Transverse colon (tissue), 4 donors: Measurements from ENCODE around the gene NXPH1. TPM values are rescaled to one million over a fixed set of nuclear protein-coding genes. Genes with fewer than 3 reads are reported as not detected.

ENCODE experiments used
- DNase-seq: peaks from one replicate; pipeline ENCODE4 v3.0.0-alpha.2; 2019
- H3K27ac ChIP-seq, 4 donors: fragments of 200-600 bp; sonication (generic); 2 replicates each; pipeline ENCODE4 v1.5.1; 2016 to 2018; ENCODE audit warnings: inconsistent platforms in 4 of 4
- H3K27me3 ChIP-seq: fragments of 200-600 bp; sonication (generic); 2 replicates; pipeline ENCODE4 v1.5.1; 2017; ENCODE audit warnings: inconsistent platforms
- H3K36me3 ChIP-seq, 4 donors: fragments of 200-600 bp; sonication (generic); 2 replicates each; pipeline ENCODE4 v1.5.1; 2017 to 2019; ENCODE audit warnings: inconsistent platforms in 4 of 4
- H3K4me1 ChIP-seq, 4 donors: fragments of 200-600 bp; sonication (generic); 2 replicates each; pipeline ENCODE4 v1.5.1; 2017 to 2020; ENCODE audit warnings: inconsistent platforms in 4 of 4
- H3K4me3 ChIP-seq, 4 donors: fragments of 200-600 bp; sonication (generic); 1 replicate in 1 of 4; 2 replicates in 3 of 4; pipeline versions ENCODE4 v1.5.1 to v1.6.1; 2017 to 2019; ENCODE audit warnings: inconsistent platforms in 4 of 4
- H3K9me3 ChIP-seq, 2 donors: fragments of 200-600 bp; sonication (generic); 2 replicates each; pipeline ENCODE4 v1.5.1; 2017 to 2019; ENCODE audit warnings: inconsistent platforms in 2 of 2
- CTCF ChIP-seq, 5 experiments: fragments of 200-600 bp in 3 of 5; fragments of 450-650 bp in 2 of 5; sonication (generic) in 3 of 5; IDR thresholded peaks; 1 replicate in 2 of 5; 2 replicates in 3 of 5; pipeline ENCODE4 v1.5.1; 2016 to 2017; ENCODE audit warnings: antibody characterized with exemption in 5 of 5, inconsistent platforms in 3 of 5, mild to moderate bottlenecking in 2 of 5, moderate library complexity in 1 of 5
- EP300 ChIP-seq: sonication (generic); formaldehyde crosslinking; IDR thresholded peaks from one replicate; pipeline ENCODE4 v1.6.1; 2017; ENCODE audit warnings: antibody characterized with exemption, low read depth
- POLR2A ChIP-seq: fragments of 450-650 bp; IDR thresholded peaks from one replicate; pipeline ENCODE4 v1.6.1; 2016; ENCODE audit warnings: antibody characterized with exemption, mild to moderate bottlenecking, moderate library complexity
- POLR2AphosphoS5 ChIP-seq, 3 donors: sonication (generic); formaldehyde crosslinking; IDR thresholded peaks; one replicate each; pipeline ENCODE4 v1.6.1; 2016; ENCODE audit warnings: antibody characterized with exemption in 3 of 3
- WGBS, 2 donors: methylation state at CpG; one replicate each; pipeline ENCODE4 v1.1.5; 2018; ENCODE audit warnings: low coverage in 1 of 2; 5-methylcytosine and 5-hydroxymethylcytosine counted together
- in situ Hi-C, 4 donors: fragments of 200-750 bp; cut with MboI; loops; one replicate each; pipeline versions ENCODE4 v1.15.0 to v1.15.1; 2017; ENCODE audit warnings: low sequenced_read_pairs in 3 of 4, low pct_ligation_motif_present in 1 of 4, low pct_unique_long_range_greater_than_20kb in 1 of 4
- intact Hi-C: fragments of 100-400 bp; cut with DNase I; formaldehyde crosslinking; loops from one replicate; pipeline ENCODE4 v1.15.1; 2023; ENCODE audit warnings: low total_unique reads
- total RNA-seq, 4 donors: library from RNA; depleted of rRNA; stranded (reverse); fragments of >200 nt; gene quantifications; one replicate each; pipeline ENCODE4 v1.1.0, GENCODE V29; 2016

The NXPH1 gene
- total RNA-seq, 4 donors from 2014 or later = not detected

GRCh38 chr7:8566016-8566415, 132.6 kb downstream of the NXPH1 start:
- 61% methylated on average over 2 of the region's 2 CpGs; no CpG with 5 or more reads in 1 of the 2 donors for WGBS, 2 donors
- H3K4me1 ChIP-seq = no peaks in the 10 kb centered on the region
- H3K36me3 ChIP-seq = no peaks in the 10 kb centered on the region
- intact Hi-C loops = no loop called here
- H3K27ac ChIP-seq = no peak overlapping the region
- in situ Hi-C loops = no loop called here
- H3K9me3 ChIP-seq = no peaks in the 10 kb centered on the region
- TF ChIP-seq POLR2AphosphoS5 (IDR thresholded peaks at IDR 0.05) (no peak), EP300 (no peak), CTCF (IDR thresholded peaks at IDR 0.05) (no peak), POLR2A (no peak)
- no peak for DNase-seq
- H3K4me3 ChIP-seq = no peak overlapping the region
- H3K27me3 ChIP-seq = no peaks in the 10 kb centered on the region

DNA sequence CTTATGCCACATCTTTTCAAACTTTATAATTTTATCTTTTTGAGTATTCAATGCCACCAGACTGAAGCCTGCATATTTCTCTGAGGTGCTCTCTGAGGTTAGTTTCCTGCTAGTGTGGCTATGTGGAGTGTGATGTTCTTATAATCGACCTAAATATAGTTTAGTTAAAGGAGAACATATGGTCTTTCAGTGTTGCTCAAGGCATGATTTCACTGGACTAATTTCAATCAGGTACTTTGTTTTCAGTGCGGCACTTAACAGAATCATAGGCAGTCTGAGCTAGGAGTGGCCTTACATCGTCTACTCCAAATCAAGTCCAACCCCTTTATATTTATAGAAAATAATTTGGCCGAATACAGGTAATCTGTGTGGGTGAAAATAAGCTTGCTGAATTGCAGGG, 134.2 kb downstream of the NXPH1 start:
- no peak overlapping the region for H3K4me3 ChIP-seq
- in situ Hi-C loops = no loop called here

GRCh38 chr7:8579661-8580194, 146.3 kb downstream of the NXPH1 start:
- Histone ChIP-seq H3K9me3 (no peaks in the 10 kb centered on the region), H3K4me1 (no peaks in the 10 kb centered on the region), H3K27me3 (no peaks in the 10 kb centered on the region), H3K36me3 (no peaks in the 10 kb centered on the region), H3K27ac (no peak overlapping the region), H3K4me3 (no peak overlapping the region)
- in situ Hi-C loops (no loop called here), intact Hi-C loops (no loop called here)
- 75 to 83% methylated on average over 4 to 6 of the region's 6 CpGs for WGBS, 2 donors
- no peak for DNase-seq
- TF ChIP-seq CTCF (IDR thresholded peaks at IDR 0.05) (no peak), EP300 (no peak), POLR2A (no peak), POLR2AphosphoS5 (IDR thresholded peaks at IDR 0.05) (no peak)

More for the DNA sequence above, 134.2 kb downstream of the NXPH1 start:
- H3K36me3 ChIP-seq = no peaks in the 10 kb centered on the region
- H3K27ac ChIP-seq = no peak overlapping the region
- DNase-seq = no peak
- H3K27me3 ChIP-seq = no peaks in the 10 kb centered on the region
- no peaks in the 10 kb centered on the region for H3K4me1 ChIP-seq
- TF ChIP-seq POLR2AphosphoS5 (IDR thresholded peaks at IDR 0.05) = no peak
- TF ChIP-seq EP300 = no peak
- no peak for TF ChIP-seq POLR2A
- TF ChIP-seq CTCF (IDR thresholded peaks at IDR 0.05) = no peak
- intact Hi-C loops = no loop called here
- no peaks in the 10 kb centered on the region for H3K9me3 ChIP-seq
- 74 to 84% methylated on average over 4 of the region's 4 CpGs for WGBS, 2 donors

DNA sequence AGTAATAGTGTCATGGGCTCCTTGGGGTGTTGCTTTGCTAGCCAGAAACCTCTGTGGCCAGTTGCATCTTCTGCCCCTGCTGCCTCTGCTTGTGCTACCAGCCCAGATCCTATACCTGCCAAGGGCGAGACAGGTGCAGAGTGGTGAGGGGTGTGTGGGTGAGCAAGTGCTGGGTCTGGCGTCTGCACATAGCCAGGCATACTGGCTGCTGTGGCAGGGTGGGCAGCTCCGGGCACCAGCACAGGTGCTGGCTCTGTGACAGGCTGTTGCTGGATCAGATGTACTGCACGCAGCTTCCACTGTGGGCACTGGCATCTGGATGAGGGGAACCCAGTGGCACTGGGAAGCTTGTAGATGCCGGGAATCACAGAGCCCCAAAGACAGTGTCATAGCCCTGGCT, 148.4 kb downstream of the NXPH1 start:
- Histone ChIP-seq H3K27me3 (no peaks in the 10 kb centered on the region), H3K27ac (no peak overlapping the region), H3K4me3 (no peak overlapping the region), H3K4me1 (no peaks in the 10 kb centered on the region), H3K9me3 (no peaks in the 10 kb centered on the region), H3K36me3 (no peaks in the 10 kb centered on the region)
- no peak for DNase-seq
- in situ Hi-C loops (no loop called here), intact Hi-C loops (no loop called here)
- no peak for TF ChIP-seq POLR2AphosphoS5 (IDR thresholded peaks at IDR 0.05)
- no peak for TF ChIP-seq EP300
- TF ChIP-seq POLR2A = no peak
- WGBS, 2 donors = 79% methylated on average over 5 of the region's 5 CpGs; no CpG with 5 or more reads in 1 of the 2 donors

GRCh38 chr7:8582728-8583127, 149.3 kb downstream of the NXPH1 start:
- DNase-seq = no peak
- no peaks in the 10 kb centered on the region for H3K4me1 ChIP-seq

More at GRCh38 chr7:8582728-8583127, 149.3 kb downstream of the NXPH1 start:
- no peak for TF ChIP-seq POLR2AphosphoS5 (IDR thresholded peaks at IDR 0.05)
- TF ChIP-seq POLR2A = no peak
- TF ChIP-seq EP300 = no peak
- TF ChIP-seq CTCF (IDR thresholded peaks at IDR 0.05) = no peak
- H3K27ac ChIP-seq = no peak overlapping the region
- H3K36me3 ChIP-seq = no peaks in the 10 kb centered on the region
- H3K9me3 ChIP-seq = no peaks in the 10 kb centered on the region
- intact Hi-C loops (no loop called here), in situ Hi-C loops (no loop called here)
- H3K27me3 ChIP-seq = no peaks in the 10 kb centered on the region
- 76% methylated on average over 3 of the region's 3 CpGs; no CpG with 5 or more reads in 1 of the 2 donors for WGBS, 2 donors
- no peak overlapping the region for H3K4me3 ChIP-seq
